GM13976 (cell line): ENCODE results near the gene ZMYND11.

ENCODE experiments used
- DNase-seq: peaks from one replicate; pipeline ENCODE4 v3.0.0; 2012; ENCODE audit warnings: low spot score
- in situ Hi-C: fragments of 300-500 bp; cut with MboI; formaldehyde crosslinking; loops from one replicate; pipeline ENCODE4 v1.12.0; 2022; ENCODE audit warnings: low sequenced_read_pairs, mixed read lengths, inconsistent platforms; ENCODE audit not compliant: unreplicated experiment
- TF ChIP-seq, protein P1 (sequence below): IDR thresholded peaks from 2 replicates; pipeline ENCODE4 v1.5.1; 2012; ENCODE audit warnings: borderline replicate concordance, mild to moderate bottlenecking; ENCODE audit not compliant: insufficient read depth; ENCODE audit errors: extremely low read depth, missing control alignments, control extremely low read depth

Gene ZMYND11

GRCh38 chr10:274866-275265 lies 139.6 kb downstream of the ZMYND11 start:
- in situ Hi-C loops, result no loop called here
- TF ChIP-seq, protein P1, sequence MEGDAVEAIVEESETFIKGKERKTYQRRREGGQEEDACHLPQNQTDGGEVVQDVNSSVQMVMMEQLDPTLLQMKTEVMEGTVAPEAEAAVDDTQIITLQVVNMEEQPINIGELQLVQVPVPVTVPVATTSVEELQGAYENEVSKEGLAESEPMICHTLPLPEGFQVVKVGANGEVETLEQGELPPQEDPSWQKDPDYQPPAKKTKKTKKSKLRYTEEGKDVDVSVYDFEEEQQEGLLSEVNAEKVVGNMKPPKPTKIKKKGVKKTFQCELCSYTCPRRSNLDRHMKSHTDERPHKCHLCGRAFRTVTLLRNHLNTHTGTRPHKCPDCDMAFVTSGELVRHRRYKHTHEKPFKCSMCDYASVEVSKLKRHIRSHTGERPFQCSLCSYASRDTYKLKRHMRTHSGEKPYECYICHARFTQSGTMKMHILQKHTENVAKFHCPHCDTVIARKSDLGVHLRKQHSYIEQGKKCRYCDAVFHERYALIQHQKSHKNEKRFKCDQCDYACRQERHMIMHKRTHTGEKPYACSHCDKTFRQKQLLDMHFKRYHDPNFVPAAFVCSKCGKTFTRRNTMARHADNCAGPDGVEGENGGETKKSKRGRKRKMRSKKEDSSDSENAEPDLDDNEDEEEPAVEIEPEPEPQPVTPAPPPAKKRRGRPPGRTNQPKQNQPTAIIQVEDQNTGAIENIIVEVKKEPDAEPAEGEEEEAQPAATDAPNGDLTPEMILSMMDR, result no peak
- no peak for DNase-seq

GRCh38 chr10:275680-276079 lies 140.4 kb downstream of the ZMYND11 start:
- TF ChIP-seq, protein P1, result no peak
- in situ Hi-C loops, result no loop called here

DNA sequence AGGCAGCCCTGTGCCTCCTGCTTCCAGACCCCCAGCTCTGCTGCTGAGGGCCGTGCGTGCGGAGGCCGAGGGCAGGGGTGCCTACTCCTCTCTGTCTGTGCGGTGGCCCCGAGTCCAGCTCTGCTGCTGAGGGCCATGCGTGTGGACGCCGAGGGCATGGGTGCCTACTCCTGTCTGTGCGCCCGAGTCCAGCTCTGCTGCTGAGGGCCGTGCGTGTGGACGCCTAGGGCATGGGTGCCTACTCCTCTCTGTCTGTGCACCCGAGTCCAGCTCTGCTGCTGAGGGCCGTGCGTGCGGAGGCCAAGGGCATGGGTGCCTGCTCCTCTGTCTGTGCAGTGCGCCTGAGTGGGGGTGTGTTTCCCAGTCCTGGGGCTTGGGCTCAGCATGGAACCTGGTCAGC lies 142.7 kb downstream of the ZMYND11 start:
- TF ChIP-seq, protein P1, result no peak
- in situ Hi-C loops, result no loop called here
- DNase-seq, result no peak

More at GRCh38 chr10:275680-276079, 140.4 kb downstream of the ZMYND11 start:
- DNase-seq, result no peak

- no peak for DNase-seq
- TF ChIP-seq, protein P1, result no peak
- in situ Hi-C loops, result no loop called here
These were observed 143.5 kb downstream of the ZMYND11 start for GRCh38 chr10:278707-279106.

GRCh38 chr10:279232-279631 lies 144.0 kb downstream of the ZMYND11 start:
- TF ChIP-seq, protein P1, result no peak
- in situ Hi-C loops, result no loop called here
- DNase-seq, result no peak

- DNase-seq, result no peak
- TF ChIP-seq, protein P1, result no peak
- in situ Hi-C loops, result no loop called here
These were observed 144.4 kb downstream of the ZMYND11 start for GRCh38 chr10:279655-280054.

DNA sequence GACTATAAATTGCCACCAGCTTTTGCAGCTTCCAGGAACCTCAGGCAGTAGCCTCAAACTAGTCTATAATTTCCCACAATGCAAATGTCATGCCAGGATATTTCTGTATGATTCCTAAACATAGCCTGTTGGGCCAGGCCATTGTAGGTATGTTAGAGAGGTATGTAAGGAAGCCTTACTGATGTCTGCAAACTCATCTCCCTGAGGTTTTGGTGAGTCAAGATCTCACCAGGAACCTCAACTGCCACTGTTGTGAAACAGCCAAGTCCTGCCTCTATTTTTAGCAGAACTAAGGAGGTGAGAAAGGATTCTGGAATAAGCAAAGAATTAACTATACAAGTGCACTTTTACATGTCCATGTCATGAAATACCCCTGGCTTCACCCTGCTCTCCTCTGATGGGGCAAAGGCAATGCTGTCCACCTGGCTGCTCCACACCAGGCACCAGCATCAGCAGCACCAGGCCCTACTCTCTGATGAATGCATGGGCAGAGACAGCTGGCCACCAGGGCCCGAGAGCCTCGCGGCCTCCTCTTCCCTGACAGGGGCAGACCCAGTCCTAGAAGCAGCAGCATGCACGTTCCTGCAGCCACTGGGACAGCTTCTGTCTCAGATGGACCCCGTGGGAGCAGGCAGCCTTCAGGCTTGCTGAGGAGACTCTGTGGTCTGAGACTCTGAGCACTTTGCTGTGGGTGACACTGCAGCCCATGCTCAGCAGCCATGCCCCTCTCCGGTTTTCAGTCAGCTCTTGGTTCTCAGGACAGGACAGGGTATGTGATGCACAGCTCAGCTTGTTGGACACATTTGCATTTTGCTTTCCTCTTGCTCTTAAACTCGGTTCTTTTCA lies 147.3 kb downstream of the ZMYND11 start:
- TF ChIP-seq, protein P1, result no peak
- no peak for DNase-seq

More for the DNA sequence above, 147.3 kb downstream of the ZMYND11 start:
- in situ Hi-C loops, result no loop called here
